Measurements from ENCODE around the gene RASGRF2.

DNA sequence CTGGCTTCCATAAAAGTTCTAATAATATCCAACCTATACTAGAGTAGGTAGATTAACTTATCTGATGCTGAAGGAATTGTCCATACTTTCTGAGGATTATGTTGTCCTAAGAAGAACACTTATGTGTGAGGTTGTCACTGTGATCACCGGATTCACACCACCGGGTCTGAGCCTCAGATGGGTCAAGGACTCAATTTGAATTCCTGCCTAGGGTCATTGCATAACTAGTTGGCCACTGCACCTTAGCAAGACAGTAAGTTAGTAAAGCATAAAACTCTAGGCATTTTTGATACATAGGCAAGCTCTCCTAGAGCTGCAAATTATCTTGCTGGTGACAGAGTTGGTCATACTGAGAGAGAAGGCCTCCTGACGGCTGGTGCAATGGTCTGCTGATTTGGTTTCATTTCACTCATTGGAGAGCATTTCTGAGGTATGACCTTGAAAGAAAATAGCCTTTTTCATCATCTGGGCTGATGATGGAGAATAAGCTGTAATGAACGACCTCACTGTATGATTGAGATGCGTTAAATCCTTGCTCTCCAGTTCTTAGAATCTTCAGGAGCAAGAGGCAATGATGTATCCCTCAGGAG is 200.9 kb downstream of the RASGRF2 start:
- TF ChIP-seq CTCF (conservative IDR thresholded peaks at IDR 0.05), result no peak
- no peak for TF ChIP-seq EZH2 (IDR thresholded peaks at IDR 0.05; ENCODE audit: low read depth)
